ENCODE data around the gene WSCD2.

WSCD2 gene

GRCh38 chr12:108129017-108129812 is at the start of gene WSCD2:
WSCD2 (plus strand) TSS chr12:108129288; CDS start chr12:108195833, 66,545 bp downstream.
- no peak for DNase-seq (ENCODE audit: low read depth in 2 of 2)

DNA sequence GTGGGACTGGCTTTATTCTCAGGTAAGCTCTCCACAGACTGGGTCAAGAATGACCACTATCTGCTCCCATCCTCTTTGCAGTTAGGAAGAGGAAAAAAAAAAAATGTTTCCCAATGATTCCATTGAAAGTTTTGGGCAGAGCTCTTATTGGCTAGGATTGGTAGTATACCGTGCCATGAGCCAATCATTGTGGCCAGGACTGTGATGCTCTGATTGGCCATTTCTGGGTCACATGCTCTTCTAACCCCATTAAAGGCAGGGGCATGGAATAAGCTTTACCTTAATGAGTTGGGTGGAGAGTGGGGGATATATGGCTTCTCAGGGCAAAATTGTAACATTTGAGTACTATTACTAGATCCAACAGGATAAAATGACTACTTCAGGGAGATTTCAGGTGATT is 49.4 kb upstream of the WSCD2 start:
- no peak for DNase-seq (ENCODE audit: low read depth in 2 of 2)

- DNase-seq (ENCODE audit: low read depth in 2 of 2), result no peak
Measured at GRCh38 chr12:108080363-108080762, 48.7 kb upstream of the WSCD2 start.

- no peak for DNase-seq (ENCODE audit: low read depth in 2 of 2)
Measured at GRCh38 chr12:108082485-108082884, 46.6 kb upstream of the WSCD2 start.

DNA sequence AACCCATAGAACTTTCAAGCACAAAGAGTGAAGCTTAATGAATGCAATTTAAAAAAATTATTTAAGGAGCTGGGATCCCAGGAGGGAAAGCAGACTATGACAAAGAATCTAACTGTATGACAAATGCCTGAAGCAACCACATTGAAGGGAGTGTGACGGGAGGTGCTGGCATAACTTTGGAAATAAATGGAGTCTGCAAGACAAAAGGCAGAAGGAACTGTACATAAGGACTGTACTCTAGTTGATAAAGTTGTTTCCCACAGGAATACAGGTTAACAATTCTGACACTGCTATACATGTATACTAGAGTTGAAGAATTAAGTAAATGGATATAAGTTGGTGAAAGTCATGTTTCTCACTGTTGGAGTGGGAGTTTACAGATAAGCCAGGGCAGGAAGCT is 41.2 kb upstream of the WSCD2 start:
- DNase-seq (ENCODE audit: low read depth in 2 of 2), result no peak

- no peak for DNase-seq (ENCODE audit: low read depth in 2 of 2)
Measured at GRCh38 chr12:108090107-108090899, 38.8 kb upstream of the WSCD2 start.

DNA sequence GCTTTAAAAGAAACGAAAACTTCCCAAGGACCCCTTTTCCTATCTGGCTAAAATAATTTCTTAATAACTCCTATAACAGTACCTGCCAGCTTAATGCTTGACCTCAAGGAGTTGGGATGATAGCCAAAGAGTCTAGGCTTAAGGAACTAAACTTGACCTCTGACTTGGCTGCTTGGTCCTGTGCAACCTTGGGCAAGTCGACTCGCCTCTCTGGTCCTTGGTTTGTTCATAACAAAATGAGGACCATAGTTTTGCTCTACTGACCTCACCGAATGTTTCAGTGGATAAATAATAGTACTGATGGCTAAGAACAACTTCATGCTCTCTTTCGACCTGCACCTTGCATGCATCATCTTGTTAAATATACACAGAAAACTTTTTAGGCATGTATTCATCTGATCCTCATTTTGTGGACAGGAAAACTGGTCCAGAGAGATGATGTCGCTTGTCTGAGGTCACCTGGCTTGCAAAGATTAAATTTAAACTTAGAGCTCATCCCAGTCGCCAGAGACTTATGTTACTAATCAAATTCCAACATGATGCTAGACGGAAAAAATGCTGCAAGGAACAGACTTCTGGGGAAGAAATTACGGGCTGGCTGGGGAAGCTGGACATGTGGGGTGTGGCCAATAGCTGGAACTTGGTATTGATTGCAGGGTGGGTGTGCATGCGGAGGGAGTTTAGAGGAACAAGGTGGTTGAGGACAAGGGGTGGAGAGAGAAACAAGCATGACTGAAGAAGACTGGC is 38.0 kb upstream of the WSCD2 start:
- no peak for DNase-seq (ENCODE audit: low read depth in 2 of 2)

GRCh38 chr12:108091679-108092051 is 37.4 kb upstream of the WSCD2 start:
- DNase-seq (ENCODE audit: low read depth in 2 of 2), result no peak

DNA sequence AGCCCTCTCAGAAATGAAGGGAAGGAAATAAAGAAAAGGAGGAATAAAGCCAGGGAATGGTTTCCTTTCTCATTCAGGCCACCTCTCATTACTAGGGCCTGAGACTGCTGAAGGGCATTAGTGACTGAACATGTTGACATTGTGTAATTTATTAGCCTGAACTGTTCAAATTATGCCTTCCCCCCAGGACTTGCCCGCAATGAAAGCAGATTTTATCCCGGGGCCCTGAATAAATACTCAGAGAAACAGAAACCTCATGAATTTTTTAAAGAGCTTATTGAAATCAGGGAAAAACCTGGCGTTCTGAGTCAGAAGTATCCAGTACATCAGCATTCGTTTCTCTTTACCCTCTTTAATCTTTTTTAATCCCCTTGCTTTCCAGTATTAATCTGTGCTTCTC is 35.9 kb upstream of the WSCD2 start:
- DNase-seq (ENCODE audit: low read depth in 2 of 2), result no peak

- DNase-seq (ENCODE audit: low read depth in 2 of 2), result no peak
Measured at GRCh38 chr12:108094056-108094649, 34.9 kb upstream of the WSCD2 start.

- DNase-seq (ENCODE audit: low read depth in 2 of 2), result no peak
Measured at GRCh38 chr12:108097160-108097911, 31.8 kb upstream of the WSCD2 start.

GRCh38 chr12:108098374-108098773 is 30.7 kb upstream of the WSCD2 start:
- DNase-seq (ENCODE audit: low read depth in 2 of 2), result no peak

DNA sequence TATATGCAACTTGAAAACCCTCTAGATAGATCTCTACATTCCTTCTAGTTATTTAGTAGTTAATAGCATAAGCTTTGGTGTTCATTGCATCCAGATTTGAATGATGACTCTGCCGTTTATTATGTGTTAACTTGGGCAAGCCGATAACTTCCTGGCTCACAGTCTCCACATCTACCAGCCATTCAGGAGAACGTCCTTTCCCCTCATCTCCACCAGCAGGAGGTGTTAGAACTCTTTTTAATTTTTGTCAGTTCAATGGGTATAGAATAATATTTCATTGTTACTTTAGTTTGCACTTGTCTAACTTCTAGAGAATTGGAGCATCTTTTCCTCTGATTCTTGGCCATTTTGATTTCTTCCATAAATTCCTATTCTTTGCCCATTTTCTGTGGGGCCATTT is 30.0 kb upstream of the WSCD2 start:
- DNase-seq (ENCODE audit: low read depth in 2 of 2), result no peak

- no peak for DNase-seq (ENCODE audit: low read depth in 2 of 2)
Measured at GRCh38 chr12:108099778-108100489, 29.2 kb upstream of the WSCD2 start.

- DNase-seq (ENCODE audit: low read depth in 2 of 2), result no peak
Measured at GRCh38 chr12:108101605-108102175, 27.4 kb upstream of the WSCD2 start.

DNA sequence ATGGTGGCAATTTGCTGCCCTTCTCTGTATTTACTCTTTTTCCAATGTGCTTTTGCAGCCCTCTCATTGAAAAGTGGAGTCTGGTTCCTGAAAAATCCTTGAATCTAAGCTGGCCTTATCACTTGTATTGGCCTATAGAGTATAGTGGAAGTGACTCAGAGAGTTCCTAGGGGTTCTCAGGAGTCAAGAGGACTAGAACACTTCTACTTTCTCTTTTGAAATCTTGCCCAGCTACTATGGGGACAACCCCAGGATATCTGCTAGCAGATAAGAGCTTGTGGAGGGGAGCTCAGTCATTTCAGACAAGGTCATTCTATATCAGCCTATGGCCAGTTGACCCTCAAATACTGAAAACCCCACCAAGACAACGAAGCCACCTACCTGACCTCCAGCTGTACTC is 26.7 kb upstream of the WSCD2 start:
- DNase-seq (ENCODE audit: low read depth in 2 of 2), result no peak

GRCh38 chr12:108103087-108103486 is 26.0 kb upstream of the WSCD2 start:
- no peak for DNase-seq (ENCODE audit: low read depth in 2 of 2)

DNA sequence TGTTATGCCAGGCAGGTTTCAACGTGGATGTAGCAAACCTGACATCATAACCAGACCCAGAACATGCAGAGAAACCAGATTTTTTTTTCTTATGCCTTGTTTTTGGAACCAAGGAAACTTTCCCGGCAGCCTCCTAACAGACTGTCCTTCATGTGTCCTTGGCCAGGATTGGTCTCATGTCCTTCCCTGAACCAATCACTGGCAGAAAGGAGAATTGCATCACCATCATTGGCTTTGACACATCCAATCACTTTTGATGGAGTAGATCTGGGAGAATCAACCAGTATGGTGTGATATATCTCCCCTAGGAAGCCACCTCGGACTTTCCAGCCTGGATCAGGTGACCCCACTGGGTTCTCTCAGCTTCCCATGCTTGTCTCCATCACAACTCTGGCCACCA is 25.6 kb upstream of the WSCD2 start:
- no peak for DNase-seq (ENCODE audit: low read depth in 2 of 2)

DNA sequence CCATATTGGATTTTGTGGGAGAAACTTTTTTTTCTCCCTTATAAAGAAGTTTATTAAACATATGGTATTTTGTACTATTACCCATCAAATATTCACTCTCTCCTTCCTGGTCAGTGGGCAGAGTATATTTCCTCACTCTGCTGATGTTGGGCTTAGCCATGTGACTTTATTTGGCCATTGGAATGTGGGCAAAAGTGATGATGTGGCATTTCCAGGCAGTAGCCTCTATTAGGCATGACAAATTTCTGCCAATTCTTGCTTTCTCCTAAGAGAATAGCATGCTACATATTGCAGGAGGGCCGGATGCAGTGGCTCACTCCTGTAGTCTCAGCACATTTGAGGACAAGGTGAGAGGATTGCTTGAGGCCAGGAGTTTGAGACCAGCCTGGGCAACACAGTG is 24.4 kb upstream of the WSCD2 start:
- no peak for DNase-seq (ENCODE audit: low read depth in 2 of 2)

DNA sequence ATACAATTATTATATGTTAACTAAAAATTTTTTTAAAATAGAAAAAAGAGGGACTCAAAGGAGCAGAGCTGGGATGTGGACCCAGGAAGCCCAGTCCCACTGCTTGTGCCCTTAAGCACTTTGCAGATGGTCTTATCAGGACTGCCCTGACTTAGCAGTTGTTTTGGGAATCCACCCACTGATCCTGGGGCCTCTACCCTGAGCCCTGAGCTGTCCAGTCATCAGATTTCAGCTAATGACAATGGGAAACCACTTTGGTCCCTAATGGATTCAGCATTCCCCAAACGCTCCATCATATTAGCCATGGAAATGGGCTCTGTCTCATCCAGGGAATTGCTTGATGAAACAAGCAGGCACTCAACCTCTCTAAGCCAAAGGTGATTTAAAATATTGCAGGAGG is 22.5 kb upstream of the WSCD2 start:
- no peak for DNase-seq (ENCODE audit: low read depth in 2 of 2)

Data from activated CD4-positive, alpha-beta T cell treated with anti-CD3 and anti-CD28 coated beads for 24 hours (primary cell).